Sigmoid colon (tissue), 4 donors: ENCODE results near the gene ASH1L.

ENCODE experiments used
- POLR2A ChIP-seq, 2 donors: fragments of 450-650 bp; IDR thresholded peaks; one replicate each; pipeline ENCODE4 v1.6.1; 2016; ENCODE audit warnings: antibody characterized with exemption in 2 of 2, mild to moderate bottlenecking in 2 of 2, moderate library complexity in 2 of 2
- POLR2AphosphoS5 ChIP-seq, 4 donors: sonication (generic); formaldehyde crosslinking; IDR thresholded peaks; one replicate each; pipeline ENCODE4 v1.6.1; 2017; ENCODE audit warnings: antibody characterized with exemption in 4 of 4
- TF ChIP-seq, protein P1 (sequence below), 4 experiments: fragments of 450-650 bp in 3 of 4; fragments of 200-600 bp in 1 of 4; IDR thresholded peaks; one replicate each; pipeline ENCODE4 v1.5.1; 2016 to 2019; ENCODE audit warnings: antibody characterized with exemption in 4 of 4, mild to moderate bottlenecking in 3 of 4, moderate library complexity in 2 of 4

- TF ChIP-seq, protein P1, sequence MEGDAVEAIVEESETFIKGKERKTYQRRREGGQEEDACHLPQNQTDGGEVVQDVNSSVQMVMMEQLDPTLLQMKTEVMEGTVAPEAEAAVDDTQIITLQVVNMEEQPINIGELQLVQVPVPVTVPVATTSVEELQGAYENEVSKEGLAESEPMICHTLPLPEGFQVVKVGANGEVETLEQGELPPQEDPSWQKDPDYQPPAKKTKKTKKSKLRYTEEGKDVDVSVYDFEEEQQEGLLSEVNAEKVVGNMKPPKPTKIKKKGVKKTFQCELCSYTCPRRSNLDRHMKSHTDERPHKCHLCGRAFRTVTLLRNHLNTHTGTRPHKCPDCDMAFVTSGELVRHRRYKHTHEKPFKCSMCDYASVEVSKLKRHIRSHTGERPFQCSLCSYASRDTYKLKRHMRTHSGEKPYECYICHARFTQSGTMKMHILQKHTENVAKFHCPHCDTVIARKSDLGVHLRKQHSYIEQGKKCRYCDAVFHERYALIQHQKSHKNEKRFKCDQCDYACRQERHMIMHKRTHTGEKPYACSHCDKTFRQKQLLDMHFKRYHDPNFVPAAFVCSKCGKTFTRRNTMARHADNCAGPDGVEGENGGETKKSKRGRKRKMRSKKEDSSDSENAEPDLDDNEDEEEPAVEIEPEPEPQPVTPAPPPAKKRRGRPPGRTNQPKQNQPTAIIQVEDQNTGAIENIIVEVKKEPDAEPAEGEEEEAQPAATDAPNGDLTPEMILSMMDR (IDR thresholded peaks at IDR 0.05) = no peak
- TF ChIP-seq POLR2A (IDR thresholded peaks at IDR 0.05) = peak in 1 of 2 donors; percentile 36
- peak; percentile 79 to 87 (median 85) for TF ChIP-seq POLR2AphosphoS5 (IDR thresholded peaks at IDR 0.05)
Measured at GRCh38 chr1:155320661-155321617, 241.7 kb downstream of the ASH1L start, which contains the start of gene RUSC1.
